Measurements from ENCODE around the gene MIGA2.

- TF ChIP-seq CTCF (IDR thresholded peaks at IDR 0.05; ENCODE audit: control extremely low read depth in 1 of 3, insufficient read depth in 1 of 3, low read depth in 1 of 3, low read length in 3 of 3) (no peak), USF2 (IDR thresholded peaks at IDR 0.05; ENCODE audit: low read length) (no peak), ATF3 (IDR thresholded peaks at IDR 0.05; ENCODE audit: insufficient read depth, low read depth, low read length) (no peak)
These were observed 3.2 kb upstream of the MIGA2 start for GRCh38 chr9:129033216-129033615.

Data from H1 (cell line).